Activated naive CD4-positive, alpha-beta T cell treated with anti-CD3 and anti-CD28 coated beads, Interleukin-2, amount 50 U/mL, for 24 hours (primary cell): ENCODE results near the gene PSG1.
"Not testable (repeated sequence)": the region's sequence is repeated elsewhere in the genome, so short reads cannot be mapped to it uniquely, and the experiment has no call there.

Source experiments
- H3K27ac Mint-ChIP-seq: one replicate; pipeline ENCODE4 v1.8.0; 2021; ENCODE audit warnings: mild to moderate bottlenecking, mixed read lengths
- H3K27me3 Mint-ChIP-seq: one replicate; pipeline ENCODE4 v1.8.0; 2021; ENCODE audit warnings: mixed read lengths
- H3K36me3 Mint-ChIP-seq: one replicate; pipeline ENCODE4 v1.8.0; 2021; ENCODE audit warnings: mixed read lengths
- H3K4me1 Mint-ChIP-seq: one replicate; pipeline ENCODE4 v1.8.0; 2021; ENCODE audit warnings: mixed read lengths
- H3K4me3 Mint-ChIP-seq: one replicate; pipeline ENCODE4 v1.8.0; 2021; ENCODE audit warnings: mild to moderate bottlenecking, mixed read lengths
- H3K9me3 Mint-ChIP-seq: one replicate; pipeline ENCODE4 v1.8.0; 2021; ENCODE audit warnings: mixed read lengths

The PSG1 gene

GRCh38 chr19:42852821-42853220, 26.7 kb downstream of the PSG1 start:
- not testable (repeated sequence) for H3K9me3 Mint-ChIP-seq, H3K4me3 Mint-ChIP-seq, H3K4me1 Mint-ChIP-seq, H3K27ac Mint-ChIP-seq, H3K27me3 Mint-ChIP-seq, H3K36me3 Mint-ChIP-seq

GRCh38 chr19:42851718-42852280, 27.7 kb downstream of the PSG1 start:
- not testable (repeated sequence) for H3K27me3 Mint-ChIP-seq, H3K4me3 Mint-ChIP-seq, H3K27ac Mint-ChIP-seq, H3K4me1 Mint-ChIP-seq, H3K9me3 Mint-ChIP-seq, H3K36me3 Mint-ChIP-seq

GRCh38 chr19:42850981-42851717, 28.4 kb downstream of the PSG1 start:
- Mint-ChIP-seq H3K4me1 (no peaks in the 10 kb centered on the region), H3K27me3 (no peaks in the 10 kb centered on the region), H3K27ac (no peak overlapping the region), H3K4me3 (no peak overlapping the region), H3K36me3 (no peaks in the 10 kb centered on the region), H3K9me3 (no peaks in the 10 kb centered on the region)

- no peaks in the 10 kb centered on the region for H3K36me3 Mint-ChIP-seq
- peaks cover 5% of the 10 kb centered on the region for H3K27me3 Mint-ChIP-seq
- no peak overlapping the region for H3K27ac Mint-ChIP-seq
- H3K4me3 Mint-ChIP-seq = no peak overlapping the region
- no peaks in the 10 kb centered on the region for H3K4me1 Mint-ChIP-seq
- no peaks in the 10 kb centered on the region for H3K9me3 Mint-ChIP-seq
These were observed 32.9 kb downstream of the PSG1 start for GRCh38 chr19:42846597-42846996.

GRCh38 chr19:42843631-42844030, 35.9 kb downstream of the PSG1 start:
- H3K4me1 Mint-ChIP-seq, H3K27ac Mint-ChIP-seq: not testable (repeated sequence)

GRCh38 chr19:42832746-42833442, 46.6 kb downstream of the PSG1 start:
- not testable (repeated sequence) for H3K9me3 Mint-ChIP-seq, H3K36me3 Mint-ChIP-seq, H3K4me3 Mint-ChIP-seq, H3K27ac Mint-ChIP-seq, H3K4me1 Mint-ChIP-seq
- H3K27me3 Mint-ChIP-seq = peaks cover 13% of the 10 kb centered on the region

More at GRCh38 chr19:42843631-42844030, 35.9 kb downstream of the PSG1 start:
- H3K36me3 Mint-ChIP-seq, H3K4me3 Mint-ChIP-seq, H3K9me3 Mint-ChIP-seq: not testable (repeated sequence)
- peaks cover 22% of the 10 kb centered on the region for H3K27me3 Mint-ChIP-seq

- not testable (repeated sequence) for H3K36me3 Mint-ChIP-seq, H3K27ac Mint-ChIP-seq, H3K9me3 Mint-ChIP-seq, H3K4me3 Mint-ChIP-seq, H3K4me1 Mint-ChIP-seq
- H3K27me3 Mint-ChIP-seq = peaks cover 13% of the 10 kb centered on the region
These were observed 47.4 kb downstream of the PSG1 start for GRCh38 chr19:42832023-42832680.

GRCh38 chr19:42831221-42832019, 48.1 kb downstream of the PSG1 start:
- H3K27me3 Mint-ChIP-seq = peaks cover 13% of the 10 kb centered on the region
- no peaks in the 10 kb centered on the region for H3K9me3 Mint-ChIP-seq
- H3K27ac Mint-ChIP-seq = no peak overlapping the region
- H3K4me3 Mint-ChIP-seq = no peak overlapping the region
- H3K36me3 Mint-ChIP-seq = peaks cover 1% of the 10 kb centered on the region
- H3K4me1 Mint-ChIP-seq = no peaks in the 10 kb centered on the region

GRCh38 chr19:42821306-42821977, 58.1 kb downstream of the PSG1 start:
- H3K9me3 Mint-ChIP-seq, H3K27ac Mint-ChIP-seq, H3K36me3 Mint-ChIP-seq, H3K4me3 Mint-ChIP-seq, H3K4me1 Mint-ChIP-seq: not testable (repeated sequence)
- peaks cover 29% of the 10 kb centered on the region for H3K27me3 Mint-ChIP-seq

- H3K4me1 Mint-ChIP-seq, H3K36me3 Mint-ChIP-seq, H3K4me3 Mint-ChIP-seq, H3K27ac Mint-ChIP-seq, H3K9me3 Mint-ChIP-seq: not testable (repeated sequence)
- peaks cover 29% of the 10 kb centered on the region for H3K27me3 Mint-ChIP-seq
These were observed 59.4 kb downstream of the PSG1 start for GRCh38 chr19:42819960-42820650.

- Mint-ChIP-seq H3K27me3 (peaks cover 26% of the 10 kb centered on the region), H3K36me3 (no peaks in the 10 kb centered on the region), H3K4me1 (no peaks in the 10 kb centered on the region), H3K27ac (no peak overlapping the region), H3K4me3 (no peak overlapping the region), H3K9me3 (peaks cover 6% of the 10 kb centered on the region)
These were observed 62.6 kb downstream of the PSG1 start for GRCh38 chr19:42816894-42817293.
